Measurements from ENCODE around the gene PRR30. TPM values are rescaled to one million over a fixed set of nuclear protein-coding genes. Genes with fewer than 3 reads are reported as not detected.
"Not testable (repeated sequence)": the region's sequence is repeated elsewhere in the genome, so short reads cannot be mapped to it uniquely, and the experiment has no call there.

The PRR30 gene
- total RNA-seq, 6 experiments from 2014 or later = not detected

- TF ChIP-seq CTCF (IDR thresholded peaks at IDR 0.05) (peak in 2 of 4 donors; percentile 16 to 25), POLR2A (IDR thresholded peaks at IDR 0.05) (peak; percentile 78)
- H3K4me3 ChIP-seq = peak within 1 kb of the TSS; percentile 46 to 66 (median 50)
- no peaks in the 10 kb centered on the region for H3K9me3 ChIP-seq
- H3K27me3 ChIP-seq = no peaks in the 10 kb centered on the region
- H3K4me1 ChIP-seq = peaks cover 0 to 20% (median 3%) of the 10 kb centered on the region in 4 donors
- 20% methylated on average over 2 of the region's 47 CpGs for WGBS (ENCODE audit: insufficient coverage, low coverage, low lambda C conversion rate, missing lambda C conversion rate)
- intact Hi-C loops (cut with DNase I) = no loop called here
- peak within 1 kb of the TSS in 2 of 3 donors; percentile 43 to 49 for H3K27ac ChIP-seq
- peak; percentile 78 to 89 (median 84) for ATAC-seq
- DNase-seq = peak; percentile 84 to 86 (median 85)
- no peaks in the 10 kb centered on the region for H3K36me3 ChIP-seq
These were observed 15.7 kb downstream of the PRR30 start, which contains the start of gene ABHD1 for GRCh38 chr2:27123302-27124150. ABHD1 (plus strand) TSS chr2:27123815; CDS start chr2:27123949, 134 bp downstream.

- no peak overlapping the region for H3K4me3 ChIP-seq
- no peak overlapping the region for H3K27ac ChIP-seq
- peaks cover 0 to 24% (median 3%) of the 10 kb centered on the region in 4 donors for H3K4me1 ChIP-seq
- TF ChIP-seq POLR2A (IDR thresholded peaks at IDR 0.05) (no peak), CTCF (IDR thresholded peaks at IDR 0.05) (no peak)
- no peaks in the 10 kb centered on the region for H3K36me3 ChIP-seq
- intact Hi-C loops (cut with DNase I) = no loop called here
- ATAC-seq (no peak), DNase-seq (no peak)
- no peaks in the 10 kb centered on the region for H3K27me3 ChIP-seq
- no peaks in the 10 kb centered on the region for H3K9me3 ChIP-seq
- 100% methylated on average over 7 of the region's 7 CpGs for WGBS (ENCODE audit: insufficient coverage, low coverage, low lambda C conversion rate, missing lambda C conversion rate)
These were observed 16.4 kb downstream of the PRR30 start for GRCh38 chr2:27122791-27123190.

- no peaks in the 10 kb centered on the region for H3K27me3 ChIP-seq
- no peaks in the 10 kb centered on the region for H3K9me3 ChIP-seq
- H3K4me1 ChIP-seq = peaks cover 0 to 22% (median 3%) of the 10 kb centered on the region in 4 donors
- intact Hi-C loops (cut with DNase I) = no loop called here
- no peak overlapping the region for H3K4me3 ChIP-seq
- TF ChIP-seq CTCF (IDR thresholded peaks at IDR 0.05) = no peak
- no peak for TF ChIP-seq POLR2A (IDR thresholded peaks at IDR 0.05)
- ATAC-seq (no peak), DNase-seq (no peak)
- no peaks in the 10 kb centered on the region for H3K36me3 ChIP-seq
- WGBS (ENCODE audit: insufficient coverage, low coverage, low lambda C conversion rate, missing lambda C conversion rate) = 71% methylated on average over 2 of the region's 2 CpGs
- no peak overlapping the region for H3K27ac ChIP-seq
These were observed 17.3 kb downstream of the PRR30 start for GRCh38 chr2:27121906-27122305.

- intact Hi-C loops (cut with DNase I); H3K27me3 ChIP-seq; H3K9me3 ChIP-seq; ATAC-seq; DNase-seq; H3K4me1 ChIP-seq; H3K27ac ChIP-seq; H3K36me3 ChIP-seq: not testable (repeated sequence)
- WGBS (ENCODE audit: insufficient coverage, low coverage, low lambda C conversion rate, missing lambda C conversion rate) = 84% methylated on average over 7 of the region's 8 CpGs
- peak overlapping the region in 2 of 3 donors; percentile 38 to 49 for H3K4me3 ChIP-seq
These were observed 19.9 kb downstream of the PRR30 start for GRCh38 chr2:27119330-27119670.

All from right lobe of liver (tissue), 6 donors.